HG02885 (cell line): ENCODE results near the gene GMDS.

Experiments
- ATAC-seq: cut with Tn5 transposase; IDR thresholded peaks from one replicate; pipeline ENCODE4 v1.9.1; 2021; ENCODE audit warnings: mild to moderate bottlenecking; ENCODE audit not compliant: unreplicated experiment, poor library complexity

Gene GMDS

DNA sequence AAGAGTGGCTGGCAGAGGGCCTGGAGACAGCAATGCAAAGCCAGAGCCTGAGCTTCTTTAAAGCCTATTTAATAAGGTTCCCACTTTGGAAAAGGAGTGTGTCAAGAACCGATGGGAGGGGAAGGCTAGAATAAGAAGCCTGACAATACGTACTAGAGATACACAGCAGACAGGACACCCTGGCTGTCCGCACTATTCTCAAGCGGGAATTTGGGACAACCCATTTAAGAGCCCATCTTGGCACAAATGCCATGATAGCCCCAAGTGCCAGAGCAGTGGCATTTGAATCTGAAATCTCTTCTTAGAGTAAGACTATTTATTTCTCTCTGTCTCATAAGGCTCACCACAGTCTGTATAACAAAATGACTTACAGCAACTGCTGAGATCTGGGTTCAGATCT, 3.1 kb downstream of the GMDS start:
- no peak for ATAC-seq

DNA sequence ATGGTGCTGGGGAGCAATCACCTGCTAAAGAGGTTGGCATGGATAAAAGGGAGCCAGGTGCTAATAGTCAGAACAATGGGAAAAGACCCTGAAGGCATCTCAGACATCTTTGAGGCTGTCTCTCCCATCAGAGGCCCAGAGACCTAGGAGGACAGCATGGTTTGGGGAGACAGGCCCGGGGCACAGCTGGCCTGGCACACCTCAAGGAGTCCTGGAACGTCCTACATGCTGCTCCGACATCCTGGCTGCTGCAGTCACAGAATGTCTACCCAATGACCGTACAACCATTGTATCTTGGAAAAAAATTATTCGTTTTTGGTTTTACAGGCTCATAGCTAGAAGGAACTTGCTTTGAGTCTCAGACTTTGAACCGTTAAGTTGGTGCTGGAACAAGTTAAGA, 4.4 kb downstream of the GMDS start:
- ATAC-seq, result no peak

DNA sequence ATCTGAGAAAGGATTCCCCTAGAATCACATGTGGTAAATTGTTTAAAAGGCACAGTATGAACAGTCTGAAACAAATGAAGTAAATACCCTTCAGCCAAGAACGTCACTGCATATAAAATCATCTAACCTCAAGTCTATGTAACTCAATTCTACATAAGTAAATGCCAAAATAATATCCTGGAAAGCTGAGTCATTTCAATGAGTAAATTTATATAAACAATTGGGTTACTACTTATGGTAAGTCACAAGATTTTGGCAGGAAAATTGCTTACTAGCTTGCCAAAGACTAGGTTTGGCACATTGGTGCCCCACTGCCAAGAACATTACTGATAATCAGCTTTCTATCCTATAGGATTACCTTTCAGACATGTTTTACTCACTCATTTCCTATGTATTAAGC, 8.4 kb downstream of the GMDS start:
- ATAC-seq, result no peak

DNA sequence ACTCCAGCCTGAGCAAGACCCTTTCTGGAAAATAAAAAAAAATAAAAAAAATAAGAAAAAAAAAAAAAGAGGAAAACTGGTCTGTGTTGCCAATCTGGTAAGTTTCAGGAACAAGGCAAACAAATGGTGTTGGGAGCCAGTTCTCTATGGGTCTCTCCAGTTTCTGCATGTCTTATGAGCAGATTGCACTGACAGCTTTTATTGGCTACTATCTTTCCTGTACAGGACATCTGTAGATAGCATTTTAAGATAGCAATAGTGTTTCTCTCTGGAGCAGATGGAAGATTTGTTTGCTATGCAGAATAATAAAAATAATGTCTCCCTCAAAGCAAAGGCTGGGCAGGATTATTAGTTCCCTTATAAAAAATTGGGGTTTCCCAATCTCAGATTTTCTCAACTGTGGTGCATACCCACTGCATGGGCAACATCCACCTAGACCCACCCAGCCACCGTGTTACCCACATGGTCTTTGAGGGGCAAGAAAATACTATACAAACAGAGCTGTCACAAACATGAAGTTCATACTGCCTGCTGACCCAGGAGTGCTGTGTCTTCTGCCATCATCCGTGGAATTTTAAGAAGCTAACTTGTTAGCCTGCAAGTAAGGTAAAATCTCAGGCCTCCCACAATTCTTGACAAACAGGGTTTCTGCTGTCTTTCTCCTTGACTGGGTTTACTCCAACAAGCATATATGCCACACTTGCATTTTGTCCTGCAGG, 9.5 kb downstream of the GMDS start:
- no peak for ATAC-seq

DNA sequence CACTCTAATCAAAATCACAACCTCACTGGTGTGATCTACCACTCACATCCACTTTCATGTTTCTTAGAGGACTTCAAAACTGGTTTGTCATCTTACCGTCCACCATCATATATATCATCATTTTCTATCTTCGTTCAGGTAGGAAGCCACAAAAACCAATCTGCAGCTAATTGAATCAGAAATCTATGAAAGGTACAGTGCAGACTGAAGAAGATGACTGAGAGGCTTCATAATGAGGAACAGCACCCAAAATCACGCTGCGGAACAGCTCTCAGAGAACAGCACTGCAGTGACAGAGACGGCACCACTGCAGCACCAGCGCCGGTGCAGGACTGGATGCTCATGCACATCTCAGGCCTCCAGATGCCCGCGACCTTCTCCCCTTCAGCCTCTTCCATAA, 13.0 kb downstream of the GMDS start:
- peak; percentile 91 for ATAC-seq

DNA sequence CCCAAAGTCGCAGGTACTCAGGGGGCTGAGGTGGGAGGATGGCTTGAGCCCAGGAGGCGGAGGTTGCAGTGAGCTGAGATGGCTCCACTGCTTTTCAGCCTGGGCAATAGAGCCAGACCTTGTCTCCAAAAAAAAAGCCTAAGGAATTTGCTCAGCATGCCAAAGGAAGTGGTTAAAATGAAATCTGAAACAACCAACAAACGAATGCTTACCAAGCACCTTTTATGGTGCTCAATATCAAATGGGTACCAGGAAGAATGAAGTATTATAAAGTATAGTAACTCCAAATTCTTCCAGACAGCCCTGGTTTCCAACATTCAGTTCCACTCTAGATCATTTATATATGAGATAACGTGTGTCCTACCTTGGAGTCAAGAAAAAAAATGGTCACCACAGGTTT, 14.0 kb downstream of the GMDS start:
- no peak for ATAC-seq

DNA sequence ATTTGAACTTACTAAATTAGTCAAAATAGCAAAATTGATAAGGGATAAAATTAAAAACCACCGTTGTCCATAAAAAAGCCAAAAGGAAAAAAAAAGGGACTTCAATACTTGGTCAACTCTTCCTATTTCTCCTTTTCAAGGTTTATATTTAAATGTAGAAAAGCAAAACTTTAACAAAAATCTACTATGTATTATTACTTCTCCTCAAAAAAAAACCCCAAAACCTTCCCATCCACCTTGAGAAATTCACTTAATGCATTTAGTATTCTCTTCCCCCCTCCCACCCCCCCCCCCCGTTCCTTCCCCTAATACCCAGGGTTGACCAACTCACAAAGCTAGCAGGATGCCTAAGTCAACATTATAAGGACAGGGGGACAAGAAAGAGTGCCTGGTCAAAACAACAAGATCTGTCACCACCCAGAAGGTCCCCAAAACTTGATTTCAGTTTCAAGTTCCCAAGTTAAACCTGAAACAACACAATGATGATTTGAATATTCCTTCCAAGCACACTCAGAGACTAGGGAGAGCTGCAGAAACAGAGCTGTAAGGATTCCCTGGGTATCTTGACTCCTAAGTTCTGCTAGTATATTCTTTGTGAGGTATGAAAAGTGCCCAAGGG, 14.6 kb downstream of the GMDS start:
- peak; percentile 46 for ATAC-seq

DNA sequence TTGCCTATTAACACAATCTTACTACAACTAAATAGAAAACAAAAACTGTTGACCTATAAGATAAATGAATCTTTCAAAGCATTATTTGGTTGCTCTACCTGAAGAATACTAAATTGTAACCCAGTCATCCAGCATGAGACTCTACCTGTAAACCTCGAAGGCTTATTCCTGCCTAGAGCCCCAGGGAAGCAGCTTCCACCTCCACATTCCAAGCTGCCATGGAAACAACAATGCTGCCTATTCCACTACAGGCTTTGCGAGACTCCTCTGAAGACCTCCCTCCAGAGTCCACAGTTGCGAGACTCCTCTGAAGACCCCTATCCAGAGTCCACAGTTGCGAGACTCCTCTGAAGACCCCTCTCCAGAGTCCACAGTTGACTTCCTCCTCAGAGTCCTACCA, 15.7 kb downstream of the GMDS start:
- no peak for ATAC-seq

DNA sequence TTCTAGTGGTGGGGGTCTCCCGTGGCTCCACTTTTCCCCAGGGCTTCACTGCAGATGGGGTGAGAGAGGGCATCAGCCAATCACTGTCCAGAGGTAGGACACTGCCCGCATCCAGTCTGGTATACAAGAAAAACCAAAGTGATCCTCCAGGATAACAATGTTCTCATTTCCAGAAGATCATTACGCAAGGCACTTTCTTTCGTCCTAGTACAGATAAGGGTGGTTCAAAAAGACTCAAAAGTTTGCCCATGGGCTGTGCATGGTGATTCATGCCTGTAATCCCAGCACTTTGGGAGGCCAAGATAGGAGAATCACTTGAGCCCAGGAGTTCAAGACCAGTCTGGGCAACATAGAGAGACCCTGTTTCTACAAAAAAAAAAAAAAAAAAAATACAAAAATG, 16.4 kb downstream of the GMDS start:
- ATAC-seq, result no peak

DNA sequence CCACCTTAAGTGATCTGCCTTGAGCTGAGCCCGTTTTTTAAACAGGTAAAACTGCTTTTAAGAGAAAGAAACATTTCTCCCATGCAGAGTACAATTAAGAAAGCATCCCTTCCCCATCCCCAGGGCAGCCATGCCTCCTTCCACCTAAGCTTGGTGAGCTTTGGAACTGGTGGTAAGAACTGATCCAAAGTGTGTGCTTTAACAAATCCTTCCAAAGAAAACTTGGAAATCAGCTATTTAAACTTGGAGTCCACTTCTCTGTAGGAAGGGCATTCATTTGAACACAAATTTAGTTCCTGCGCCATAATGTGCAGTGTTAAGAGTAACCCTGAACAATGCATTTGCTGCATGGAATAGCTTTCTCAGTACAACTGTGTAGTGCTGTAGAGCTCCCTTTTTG, 17.0 kb downstream of the GMDS start:
- no peak for ATAC-seq

DNA sequence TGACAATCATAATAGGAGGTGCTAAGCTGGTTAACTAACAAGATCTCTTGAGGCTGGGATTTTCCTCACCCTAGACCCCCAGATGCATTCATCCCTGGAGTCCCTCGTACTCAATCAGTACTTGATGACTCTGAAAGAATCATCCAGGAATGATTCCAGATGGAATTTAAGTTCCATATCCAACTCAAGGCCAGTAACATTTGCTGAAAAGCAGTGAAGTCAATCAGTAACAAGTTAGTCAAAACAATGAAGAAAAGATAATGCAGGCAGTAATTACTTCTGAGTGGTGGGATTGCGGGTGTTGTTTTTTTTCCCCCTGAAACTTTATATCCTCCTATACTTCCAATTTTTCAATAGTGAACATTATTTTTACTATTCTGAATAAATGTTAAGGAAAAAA, 18.6 kb downstream of the GMDS start:
- no peak for ATAC-seq

DNA sequence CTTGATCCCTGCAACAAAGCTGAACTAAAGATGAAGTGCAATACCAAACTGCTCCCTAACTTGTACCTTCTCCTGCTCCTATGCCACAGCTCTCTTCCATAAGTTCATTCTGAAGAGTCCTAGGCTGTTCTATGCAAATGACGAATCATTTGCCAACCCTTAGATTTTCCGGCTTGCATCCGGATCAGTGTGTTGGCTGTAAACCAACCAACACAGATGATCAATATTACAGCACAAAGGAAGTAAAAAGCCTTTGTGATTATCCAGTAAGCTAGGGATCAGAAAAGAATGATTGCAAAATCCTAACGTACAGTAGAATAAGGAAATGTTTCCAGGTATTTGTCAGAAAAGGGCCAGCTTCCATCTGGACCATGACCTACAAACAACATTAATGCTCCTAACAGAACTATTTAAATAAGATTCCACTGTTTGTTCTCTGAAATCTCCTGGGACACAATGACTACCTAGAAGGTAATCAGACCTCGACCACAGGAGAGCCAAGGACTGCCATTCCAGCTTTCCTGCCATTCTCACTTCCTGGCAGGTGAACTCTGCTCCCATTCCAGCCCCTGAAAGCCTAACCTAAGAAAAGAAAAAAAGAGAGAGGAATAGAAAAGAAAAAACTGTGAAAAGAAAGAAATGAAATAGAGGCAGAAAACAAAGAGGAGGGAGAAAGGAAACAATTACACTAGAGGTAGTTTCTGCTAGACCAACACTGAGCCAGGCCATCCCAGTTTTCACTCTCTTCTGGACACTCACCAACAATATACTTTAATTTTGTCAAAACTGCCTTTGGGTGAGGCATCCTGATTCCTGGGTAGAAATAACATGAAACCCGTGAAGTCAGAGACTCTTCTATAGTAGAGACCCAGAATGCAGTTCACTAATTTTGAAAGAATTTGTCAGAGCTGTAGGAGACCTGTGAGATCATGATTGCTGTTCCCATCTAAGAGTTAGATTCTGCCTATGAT, 19.7 kb downstream of the GMDS start:
- no peak for ATAC-seq

DNA sequence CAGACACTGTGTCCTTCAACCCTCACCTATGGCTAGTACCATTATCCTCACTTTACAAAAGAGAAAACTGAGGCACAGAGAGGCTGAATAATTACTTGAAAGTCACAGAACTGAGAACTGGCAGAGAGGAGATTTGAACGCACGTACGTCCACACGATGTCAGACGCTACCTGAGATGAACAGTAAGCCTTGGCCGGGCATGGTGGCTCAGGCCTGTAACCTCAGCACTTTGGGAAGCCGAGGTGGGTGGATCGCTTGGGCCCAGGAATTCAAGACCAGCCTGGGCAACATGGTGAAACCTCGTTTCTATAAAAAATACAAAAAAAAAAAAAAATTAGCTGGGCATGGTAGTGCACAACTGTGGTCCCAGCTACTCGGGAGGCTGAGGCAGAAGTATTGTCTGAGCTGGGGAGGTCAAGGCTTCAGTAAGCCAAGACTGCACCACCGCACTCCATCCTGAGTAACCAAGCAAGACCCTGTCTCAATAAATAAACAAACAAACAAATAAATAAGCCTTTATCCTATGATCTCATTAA, 20.5 kb downstream of the GMDS start:
- no peak for ATAC-seq

DNA sequence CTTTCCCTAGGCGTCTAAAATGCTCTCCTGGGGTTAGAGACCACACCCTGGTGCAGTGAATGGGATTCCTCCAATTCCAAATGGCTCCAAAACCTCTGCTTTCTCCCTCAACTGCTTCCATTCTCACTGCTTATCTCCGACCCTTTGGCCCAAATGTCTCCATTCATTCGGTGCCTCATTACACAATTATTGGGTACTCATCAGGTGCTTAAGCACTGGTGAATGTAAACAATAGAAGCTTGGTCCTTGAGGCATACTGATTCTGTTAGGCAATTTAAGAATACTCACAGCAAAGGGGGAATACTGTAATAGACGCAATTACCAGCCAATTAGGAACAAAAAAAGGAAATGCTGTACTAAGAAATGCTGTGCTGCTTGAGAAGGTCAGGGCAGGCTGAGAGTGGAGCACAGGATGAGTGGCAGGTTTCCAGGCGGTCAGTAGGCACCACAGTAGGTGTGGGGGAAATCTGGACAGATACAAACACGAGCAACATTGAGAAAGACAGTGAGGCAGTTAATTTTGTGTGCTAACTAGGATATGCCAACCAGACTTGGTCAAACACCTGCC, 23.0 kb downstream of the GMDS start:
- peak; percentile 22 for ATAC-seq

DNA sequence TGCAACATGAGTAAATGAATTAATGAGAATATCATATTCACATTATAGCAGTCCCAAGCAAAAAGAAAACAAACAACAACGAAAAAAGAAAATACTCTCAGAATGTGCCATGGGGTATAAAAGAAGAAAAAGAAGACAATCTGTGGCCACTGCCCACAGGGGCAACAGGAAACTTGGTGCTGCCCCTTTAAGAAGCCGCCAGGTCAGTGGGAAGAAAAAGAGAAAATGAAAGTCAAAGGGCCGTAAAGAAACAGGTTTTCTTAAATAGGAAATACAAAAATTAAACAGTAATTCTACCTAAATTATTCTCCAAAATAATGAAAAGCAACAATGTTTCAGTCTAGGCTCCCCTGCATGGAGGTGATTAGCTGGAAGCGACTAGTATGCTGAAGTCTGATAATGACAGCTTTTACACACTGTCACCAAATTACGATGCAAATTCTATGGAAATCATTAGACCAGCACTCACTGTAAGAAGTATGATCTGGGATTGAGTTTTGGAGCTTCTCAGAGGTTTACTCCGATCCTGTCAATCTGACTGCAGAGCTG, 23.6 kb downstream of the GMDS start:
- ATAC-seq, result peak; percentile 63

DNA sequence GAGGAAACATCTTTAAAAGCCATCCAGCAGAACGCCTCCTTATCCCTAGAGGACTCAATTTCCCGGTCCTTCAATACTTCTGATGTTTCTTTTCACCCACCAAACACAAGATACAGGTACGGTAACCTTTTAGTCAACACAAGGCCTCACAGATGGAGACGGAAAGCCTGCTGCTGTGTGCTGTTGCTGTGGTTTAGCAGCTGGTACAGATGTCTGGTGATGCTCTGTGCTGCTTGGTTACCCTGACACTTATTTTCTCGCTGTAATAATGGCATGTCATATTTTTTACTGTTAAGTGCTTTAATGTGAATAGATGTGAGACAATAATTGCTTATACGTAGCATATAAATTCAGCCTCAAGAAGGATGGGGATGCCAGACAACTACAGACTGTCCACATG, 25.3 kb downstream of the GMDS start:
- no peak for ATAC-seq

DNA sequence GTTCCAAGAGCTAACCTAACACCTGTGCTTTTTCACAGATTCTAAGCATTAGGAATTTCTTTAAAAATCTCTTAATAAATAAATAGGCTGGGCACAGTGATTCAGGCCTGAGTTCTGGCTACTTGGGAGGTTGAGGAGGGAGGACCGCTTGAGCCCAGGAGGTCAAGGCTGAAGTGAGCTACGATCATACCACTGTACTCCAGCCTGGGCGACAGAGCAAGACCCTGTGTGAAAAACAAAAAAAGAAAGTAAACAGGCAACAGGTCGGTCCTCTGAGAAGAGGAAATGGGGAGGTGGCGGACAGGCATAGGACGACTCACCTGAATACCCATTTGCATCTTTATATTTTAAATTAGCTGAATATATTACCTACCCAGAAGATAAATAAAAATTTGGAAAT, 26.5 kb downstream of the GMDS start:
- ATAC-seq, result no peak

DNA sequence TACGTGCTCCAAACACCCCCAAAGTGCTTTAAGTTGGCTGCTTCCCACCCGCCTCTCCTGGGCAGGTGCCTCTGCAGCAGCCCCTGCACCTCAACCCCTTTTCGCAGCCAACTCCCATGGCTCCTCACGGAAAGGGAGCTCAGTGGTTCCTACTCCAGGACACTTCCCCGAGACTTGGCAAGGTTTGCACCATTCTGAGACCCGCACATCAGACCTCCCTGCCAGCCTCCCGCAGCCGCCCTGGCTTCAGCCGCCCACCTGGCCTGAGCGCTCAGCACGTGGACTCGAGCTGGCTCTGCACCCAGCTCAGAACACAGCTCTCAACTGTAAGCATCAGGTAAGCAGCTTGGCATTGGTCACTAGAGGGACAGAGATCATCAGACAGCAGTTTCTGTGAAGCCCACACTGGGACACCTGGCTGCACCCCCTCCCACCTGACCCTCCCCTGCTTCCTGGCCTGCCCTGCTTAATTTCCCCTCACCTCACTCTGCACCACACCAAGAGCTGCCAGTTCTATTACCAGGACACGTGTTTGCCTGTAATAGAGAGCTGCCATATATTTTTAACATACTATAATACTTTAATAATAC, 28.5 kb downstream of the GMDS start:
- no peak for ATAC-seq

DNA sequence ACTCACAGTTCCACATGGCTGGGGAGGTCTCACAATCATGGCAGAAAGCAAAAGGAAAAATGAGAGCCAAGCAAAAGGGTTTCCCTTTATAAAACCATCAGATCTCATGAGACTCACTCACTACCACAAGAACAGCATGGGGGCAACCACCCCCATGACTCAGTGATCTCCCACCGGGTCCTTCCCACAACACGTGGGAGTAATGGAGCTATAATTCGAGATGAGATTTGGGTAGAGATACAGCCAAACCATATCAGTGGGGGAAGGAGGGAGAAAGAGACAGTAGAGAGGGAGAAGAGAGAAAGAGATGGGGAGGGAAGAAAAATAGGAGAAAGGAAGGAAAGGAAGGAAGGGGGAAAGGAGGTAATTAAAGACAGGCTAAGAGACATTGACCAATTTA, 30.1 kb downstream of the GMDS start:
- no peak for ATAC-seq

DNA sequence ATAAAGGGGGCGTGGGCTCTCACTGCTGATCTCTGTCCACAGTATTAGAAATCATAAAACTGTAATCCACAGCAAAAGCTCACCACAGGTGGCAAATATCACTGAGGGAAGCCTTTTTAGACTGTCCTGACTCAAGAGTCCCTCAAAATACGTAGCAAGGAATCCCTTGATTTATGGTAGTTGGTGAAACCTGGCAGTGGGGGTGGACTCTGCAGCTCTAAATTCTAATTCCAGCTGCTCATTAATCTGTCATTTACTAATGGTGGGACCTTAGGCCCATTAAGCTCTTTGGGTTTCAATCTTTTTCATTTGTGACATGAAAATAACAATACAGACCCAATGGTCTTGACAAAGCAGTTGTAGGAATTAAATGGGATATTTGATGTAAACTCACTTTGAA, 32.3 kb downstream of the GMDS start:
- no peak for ATAC-seq
